GM10847 (cell line): Measurements from ENCODE around the gene GAK.

Experiments used
- POLR2A ChIP-seq: IDR thresholded peaks from 2 replicates; pipeline ENCODE4 v1.6.1; 2011; ENCODE audit not compliant: insufficient read length; ENCODE audit errors: extremely low read depth

The GAK gene

DNA sequence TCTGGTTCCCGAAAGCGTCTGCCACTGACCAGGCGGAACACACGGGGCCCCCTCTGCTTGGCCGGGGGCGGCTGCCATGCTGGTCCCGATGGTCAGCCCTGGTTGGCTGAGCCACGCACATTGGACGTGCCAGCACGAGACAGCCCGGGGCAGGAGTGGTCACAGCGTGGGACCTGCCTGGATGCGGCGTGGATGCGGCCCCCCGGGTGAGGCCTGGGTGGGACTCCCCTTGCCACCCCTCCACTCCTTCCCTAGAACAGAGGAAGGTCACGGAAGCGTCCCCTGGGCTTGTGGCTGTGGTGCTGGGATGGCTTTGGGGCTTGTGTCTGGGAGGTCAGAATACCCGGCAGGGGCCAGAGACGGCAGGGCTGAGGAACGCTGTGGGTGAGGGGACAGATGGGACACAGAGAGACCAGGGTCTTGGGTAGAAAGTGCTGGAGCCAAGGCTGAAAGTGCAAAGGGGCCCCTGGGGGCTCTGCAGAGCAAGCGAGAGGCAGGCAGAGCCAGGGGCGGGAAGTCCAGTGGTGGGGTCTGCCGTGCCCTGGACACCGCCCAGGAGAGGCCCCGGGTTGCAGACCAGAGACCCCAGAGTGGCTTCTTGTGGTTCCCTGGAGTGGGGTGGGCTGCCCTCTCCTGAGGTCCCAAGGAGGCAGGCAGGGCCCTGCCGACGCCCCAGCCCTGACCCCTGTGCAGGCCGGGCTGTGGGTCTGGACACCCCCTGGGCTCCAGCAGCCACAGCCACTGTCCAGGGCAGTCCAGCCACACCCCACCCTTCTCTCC, 97.6 kb downstream of the GAK start:
- no peak for TF ChIP-seq POLR2A

DNA sequence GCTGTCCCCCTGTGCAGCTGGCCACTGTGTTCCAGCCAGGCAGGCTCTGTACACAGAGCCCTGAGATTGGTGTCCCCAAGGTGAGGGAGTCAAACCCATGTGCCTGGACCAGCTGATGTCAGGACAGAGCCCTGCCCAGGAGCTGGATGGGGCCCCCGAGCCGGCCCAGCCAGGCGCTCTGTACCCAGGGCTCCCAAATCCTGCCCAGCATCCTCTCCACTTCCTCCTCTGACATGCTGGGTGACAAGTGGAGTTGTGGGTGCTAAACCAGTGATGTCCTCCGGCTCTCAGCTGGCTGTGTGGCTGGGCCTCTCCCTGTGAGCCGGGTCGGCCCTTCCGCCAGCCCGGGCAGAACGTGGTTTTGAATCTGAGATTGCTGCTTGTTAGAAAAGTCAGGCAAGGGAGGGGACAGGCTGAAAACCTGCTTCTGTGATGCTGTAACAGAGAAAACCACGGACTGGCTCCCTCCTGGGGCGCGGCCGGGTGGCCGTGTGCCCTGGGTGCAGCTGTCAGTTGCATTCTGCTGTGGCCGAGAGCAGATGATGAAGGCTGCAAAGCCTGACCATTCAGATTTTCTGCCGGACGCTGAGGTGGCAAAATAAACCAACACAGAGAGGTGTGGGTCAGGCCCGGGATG, 98.3 kb downstream of the GAK start:
- TF ChIP-seq POLR2A: no peak

DNA sequence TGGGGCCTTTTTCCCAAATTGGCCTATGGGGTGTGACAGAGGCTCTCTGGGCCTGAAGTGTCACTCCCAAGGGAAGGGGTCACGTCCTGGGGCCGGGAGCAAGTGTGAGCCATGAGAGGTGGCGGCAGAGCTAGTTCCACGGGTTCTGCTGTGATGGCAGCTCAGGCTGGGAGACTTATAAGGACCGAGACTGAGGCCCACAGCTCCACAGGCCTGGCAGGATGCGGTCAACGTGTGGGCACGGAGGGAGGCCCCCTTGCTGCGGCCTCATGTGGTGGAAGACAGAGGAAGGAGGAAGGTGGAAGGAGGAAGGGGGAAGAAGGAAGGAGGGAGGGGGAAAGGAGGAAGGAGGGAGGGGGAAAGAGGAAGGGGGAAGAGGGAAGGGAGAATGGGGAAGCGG, 99.0 kb downstream of the GAK start:
- TF ChIP-seq POLR2A: no peak

DNA sequence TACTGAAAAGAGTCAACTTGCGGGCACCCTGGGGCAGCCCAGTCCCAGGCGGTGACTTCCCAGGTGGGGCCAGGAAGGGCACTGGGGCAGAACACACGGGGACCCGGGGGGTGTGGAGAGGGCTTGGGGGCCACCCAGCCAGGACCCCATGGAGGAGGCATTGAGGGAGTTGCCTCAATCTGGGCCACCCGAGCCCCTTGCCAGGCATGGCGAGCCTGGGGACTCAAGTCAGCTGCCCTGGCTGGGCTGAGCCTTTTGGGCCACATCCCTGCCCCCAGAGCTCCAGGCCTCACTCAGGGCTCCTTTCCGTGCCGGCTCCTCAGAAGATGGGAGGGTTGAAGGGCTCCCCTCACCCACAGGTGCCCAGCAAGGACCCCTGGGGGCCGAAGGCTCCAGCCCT, 99.6 kb downstream of the GAK start:
- no peak for TF ChIP-seq POLR2A

DNA sequence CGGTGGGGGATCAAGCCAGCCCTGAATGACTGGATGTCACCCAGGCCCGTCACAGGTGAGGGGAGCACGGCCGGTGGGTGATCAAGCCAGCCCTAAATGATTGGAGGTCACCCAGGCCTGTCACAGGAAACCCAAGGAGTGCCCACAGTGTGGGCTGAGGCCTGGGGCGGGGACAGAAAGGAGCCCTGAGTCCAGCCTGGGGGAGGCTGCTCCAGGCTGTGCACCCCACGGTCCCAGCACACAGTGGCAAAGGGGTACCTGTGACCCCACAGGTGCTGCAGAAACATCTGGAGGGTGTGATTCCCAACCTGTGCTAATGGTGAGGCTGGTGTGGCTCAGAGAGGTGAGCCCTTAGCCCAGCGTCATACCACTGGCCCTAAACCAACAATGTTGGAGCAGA, 100.0 kb downstream of the GAK start:
- no peak for TF ChIP-seq POLR2A

DNA sequence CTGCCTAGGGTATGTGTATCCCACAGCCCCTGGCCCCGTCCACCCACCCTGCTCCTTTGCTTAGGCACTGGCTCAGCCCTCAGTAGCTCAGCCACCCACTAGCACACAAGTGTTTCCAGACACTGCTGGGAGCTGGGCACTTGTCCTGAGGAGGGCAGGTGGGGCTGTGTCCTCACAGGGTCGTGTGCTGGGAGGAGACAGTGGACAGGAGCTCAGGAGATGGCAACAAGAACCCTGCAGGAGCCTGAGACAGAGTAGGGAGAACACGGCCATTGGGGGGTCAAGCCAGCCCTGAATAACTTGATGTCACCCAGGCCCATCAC, 100.7 kb downstream of the GAK start:
- no peak for TF ChIP-seq POLR2A

DNA sequence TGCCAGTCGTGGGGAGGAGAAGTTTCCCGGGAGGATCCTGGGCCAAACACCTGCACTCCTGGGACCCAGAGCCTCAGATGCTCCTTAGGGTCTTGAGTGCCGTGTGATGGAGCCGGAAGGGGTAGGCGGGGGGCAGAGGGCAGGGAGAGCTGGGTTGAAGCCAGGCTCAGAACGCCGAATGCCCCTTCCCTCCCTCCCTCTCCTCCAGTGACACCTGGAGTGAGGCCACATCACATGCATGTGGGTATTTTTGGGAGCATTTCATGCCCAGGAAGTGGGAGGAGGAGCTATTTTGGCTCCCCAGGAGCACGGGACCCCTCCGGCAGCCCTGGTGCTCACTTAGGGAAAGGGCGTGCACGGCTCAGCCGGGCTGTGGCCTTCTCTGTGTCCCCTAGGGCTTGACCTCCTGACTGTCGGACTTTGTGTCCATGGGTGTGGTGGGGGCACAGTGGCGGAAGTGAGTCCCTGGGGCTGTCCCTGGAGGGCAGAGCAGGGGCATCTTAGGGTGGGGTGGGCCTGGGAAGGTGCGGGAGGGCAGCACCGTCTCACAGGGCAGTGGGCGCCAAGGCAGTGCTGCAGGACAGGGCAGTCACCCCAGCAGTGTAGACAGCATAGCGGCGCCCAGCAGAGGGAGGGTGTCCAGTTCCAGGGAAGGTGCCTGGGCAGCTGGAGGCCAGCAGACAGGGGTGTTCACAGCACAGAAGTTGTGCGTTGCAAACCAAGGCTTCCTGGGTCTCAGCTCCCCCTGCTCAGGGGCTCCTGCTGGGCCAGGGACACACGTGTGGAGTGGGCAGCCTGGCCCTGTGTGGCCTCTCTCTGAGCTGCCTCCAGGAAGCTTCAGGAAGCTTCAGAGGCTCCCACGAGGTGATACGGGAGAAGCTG, 101.3 kb downstream of the GAK start:
- TF ChIP-seq POLR2A: no peak

DNA sequence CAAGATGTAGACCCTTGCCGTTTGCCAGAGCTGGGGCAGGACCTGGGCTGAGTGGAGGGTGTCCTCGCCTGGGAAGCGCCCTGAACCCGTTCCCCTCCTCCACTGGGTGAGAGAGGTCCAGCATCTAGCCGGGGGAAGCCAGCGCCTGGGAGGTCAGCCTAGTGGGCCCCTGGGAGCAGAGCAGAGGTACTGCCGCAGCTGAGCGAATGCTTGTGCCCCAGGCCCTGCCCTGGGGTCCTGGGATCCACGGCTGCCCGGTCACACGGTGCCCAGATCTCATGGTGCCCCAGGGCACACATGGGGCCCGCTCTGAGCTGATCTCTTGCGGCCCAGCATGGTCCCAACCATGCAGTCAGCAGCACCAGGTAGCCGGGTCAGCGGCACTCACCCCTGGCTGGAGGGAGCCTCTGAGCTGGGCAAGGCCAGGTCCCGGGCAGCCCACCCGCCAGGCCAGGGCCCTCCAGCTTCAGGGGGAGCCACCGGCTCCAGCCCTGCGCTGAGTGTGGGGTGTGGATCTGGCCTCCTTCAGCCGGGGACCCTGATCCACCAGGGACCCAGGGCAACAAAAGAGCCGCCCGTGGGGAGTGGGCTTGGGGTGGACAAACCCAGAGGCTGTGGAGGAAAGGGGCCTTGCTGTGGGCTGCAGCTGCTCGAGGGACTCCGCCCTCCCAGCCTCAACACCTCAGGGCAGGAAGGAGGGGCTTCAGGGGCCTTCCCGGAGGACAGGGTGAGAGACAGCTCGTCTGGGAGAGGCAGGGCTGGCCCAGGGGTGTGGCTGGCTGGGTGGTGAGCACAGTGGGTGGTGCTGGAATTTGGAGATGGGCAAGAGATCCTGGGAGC, 102.1 kb downstream of the GAK start:
- TF ChIP-seq POLR2A: no peak

DNA sequence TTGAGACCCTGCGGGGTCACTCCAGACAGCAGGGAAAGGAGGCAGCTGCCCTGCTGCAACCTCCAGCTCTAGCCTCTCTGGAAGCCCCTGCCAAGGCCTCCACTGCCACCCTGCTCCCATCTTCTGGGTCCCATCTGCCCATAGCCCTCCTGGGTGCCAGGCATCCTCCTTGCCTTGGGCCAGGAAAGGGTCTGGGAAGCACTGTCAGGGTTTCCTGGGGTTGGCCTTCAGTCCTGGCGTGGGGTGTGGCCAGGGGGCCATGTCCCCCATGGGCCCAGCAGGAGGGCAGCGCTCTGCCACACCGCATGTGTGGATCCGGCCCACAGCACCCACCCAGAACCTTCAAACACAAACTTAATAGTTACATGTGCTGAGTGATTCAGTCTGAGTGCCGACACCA, 102.8 kb downstream of the GAK start:
- TF ChIP-seq POLR2A: no peak

DNA sequence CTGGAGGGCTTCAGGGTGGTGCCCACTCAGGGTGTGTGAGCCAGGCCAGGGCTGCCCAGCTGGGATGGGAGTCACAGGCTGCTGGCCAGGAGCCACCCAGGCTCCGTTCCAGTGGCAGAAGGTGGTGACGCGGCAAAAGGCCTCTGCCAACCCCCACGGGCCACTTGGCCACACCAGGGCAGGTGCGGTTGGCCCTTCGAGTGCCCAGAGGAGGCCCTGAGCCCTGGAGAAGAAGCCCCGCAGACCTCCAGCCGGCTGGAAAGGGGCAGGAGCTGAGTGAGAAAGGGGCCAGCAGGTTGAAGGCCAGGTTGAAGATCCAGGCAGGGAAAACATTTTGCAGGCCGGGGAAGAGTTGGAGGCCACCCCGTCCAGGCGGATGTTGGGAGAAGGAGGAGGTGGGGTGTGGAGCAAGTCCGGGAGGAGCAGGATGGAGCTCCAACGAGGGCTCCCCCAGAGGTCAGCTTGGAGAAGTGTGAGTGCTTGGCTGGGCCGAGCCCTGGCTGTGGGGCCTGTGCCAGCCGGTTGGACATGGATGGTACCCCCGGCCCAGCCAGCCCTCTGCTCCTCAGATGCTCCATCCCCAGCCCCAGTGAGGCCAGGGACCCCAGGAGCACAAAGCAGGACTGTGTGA, 103.4 kb downstream of the GAK start:
- no peak for TF ChIP-seq POLR2A

DNA sequence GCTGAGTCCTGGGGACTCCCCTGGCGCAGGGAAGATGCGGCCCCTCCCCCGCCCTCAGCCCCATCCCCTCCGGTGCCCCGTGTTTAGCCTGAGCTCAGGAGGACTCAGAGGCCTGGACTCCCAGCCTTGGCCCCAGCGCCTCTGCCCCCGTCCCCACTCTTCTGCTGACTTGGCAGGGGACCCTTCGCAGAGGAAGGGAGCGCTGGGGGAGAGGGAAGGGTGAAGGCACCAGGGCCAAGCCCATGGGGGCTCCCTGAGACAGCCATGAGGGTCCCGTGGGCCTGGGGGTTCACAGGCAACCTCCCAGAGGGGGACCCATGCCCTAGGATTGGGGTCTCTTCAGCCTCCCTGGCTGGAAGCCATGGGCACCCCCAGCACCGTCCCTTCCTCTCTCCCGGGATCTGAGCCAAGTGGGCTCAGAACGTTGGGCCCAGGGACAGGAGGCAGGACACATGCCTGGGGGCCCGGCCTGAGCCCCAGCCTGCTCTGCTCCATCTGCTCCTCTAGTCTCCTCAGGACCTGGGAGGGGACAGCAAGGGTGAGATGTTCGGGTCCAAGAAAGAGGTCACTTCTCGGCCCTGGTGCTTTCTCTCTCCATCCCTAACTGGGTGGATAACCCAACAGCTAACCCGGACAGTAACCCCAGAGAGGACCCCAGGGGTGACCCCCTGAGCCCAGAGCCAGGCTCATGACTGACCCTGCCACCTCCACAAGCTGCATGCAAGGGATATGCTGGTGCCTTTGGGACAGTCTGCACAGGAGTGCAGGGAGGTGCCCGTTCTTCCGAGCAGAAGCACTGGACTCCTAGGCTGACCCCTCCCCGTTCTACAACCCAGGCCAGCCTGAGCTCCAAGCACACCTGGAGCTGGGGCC, 104.7 kb downstream of the GAK start:
- TF ChIP-seq POLR2A: no peak

DNA sequence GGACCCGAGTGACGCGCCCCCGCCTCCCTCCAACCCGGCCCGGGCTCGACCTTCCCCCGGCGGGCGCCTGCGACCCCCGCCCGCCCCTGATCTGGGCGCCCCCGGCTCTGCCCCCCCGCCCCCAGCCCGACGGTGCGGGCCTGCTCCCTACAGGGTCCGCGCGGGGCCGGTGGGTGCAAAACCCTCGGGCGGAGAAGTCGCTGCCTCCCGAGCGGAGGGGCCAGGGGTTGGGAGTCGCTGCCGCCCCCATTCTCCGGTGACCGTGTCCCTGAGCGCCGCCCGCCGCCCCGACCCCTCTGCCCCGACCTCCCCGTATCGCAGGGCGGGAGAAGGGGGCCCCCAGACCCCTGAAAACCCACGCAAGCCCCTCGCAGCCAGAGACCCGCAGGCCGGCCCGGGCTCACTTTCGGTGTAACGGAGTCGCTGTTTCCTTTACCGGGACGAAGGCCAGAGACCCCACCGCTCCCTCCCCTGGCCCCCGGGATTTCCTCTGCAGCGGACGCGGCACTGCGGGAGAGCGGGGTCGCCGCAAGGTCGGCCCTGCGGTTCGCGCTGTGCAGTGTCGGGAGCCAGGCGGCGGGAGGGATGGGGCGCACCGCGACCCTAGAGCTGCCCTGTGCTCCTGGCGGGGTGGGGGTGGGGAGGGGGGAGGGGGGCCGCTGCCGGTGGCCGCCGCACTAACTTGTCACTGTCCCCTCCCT, 105.5 kb downstream of the GAK start:
- no peak for TF ChIP-seq POLR2A

DNA sequence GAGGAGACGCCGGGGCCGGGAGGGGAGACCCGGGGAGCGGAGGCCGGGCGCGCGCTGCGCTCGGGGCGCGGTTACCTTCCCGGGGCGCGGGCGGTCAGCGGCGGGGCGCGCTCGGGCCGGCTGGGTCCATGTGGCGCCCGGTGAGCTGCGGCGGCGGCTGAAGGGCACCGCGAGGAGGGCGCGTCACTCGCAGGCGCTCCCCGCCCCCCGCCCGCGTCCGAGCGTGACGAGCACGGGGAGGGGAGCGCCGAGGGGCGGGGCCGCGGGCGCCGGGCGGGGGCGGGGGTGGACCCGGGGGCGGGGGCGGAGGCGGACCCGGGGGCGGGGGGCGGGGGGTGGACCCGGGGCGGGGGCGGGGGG, 106.2 kb downstream of the GAK start, which contains the start of gene CPLX1:
Gene CPLX1, minus strand, starts transcription at position 159 of the 360 bp plus-strand sequence. CDS start 1,607 bp downstream, outside the sequence.
- no peak for TF ChIP-seq POLR2A
